GM23338 (cell line): ENCODE measurements around the gene VTA1. TPM values are rescaled to one million over a fixed set of nuclear protein-coding genes. Genes with fewer than 3 reads are reported as not detected.

Source experiments
- ATAC-seq: fragments of 200-7000 bp; cut with Tn5 transposase; 3 replicates; pipeline ENCODE4 v1.9.1; 2020
- DNase-seq: peaks from one replicate; pipeline ENCODE4 v3.0.0-alpha.2; 2015; ENCODE audit warnings: low spot score
- H2AFZ ChIP-seq: fragments of 200-600 bp; sonication (generic); 2 replicates; pipeline ENCODE4 v1.8.0; 2016; ENCODE audit warnings: antibody characterized with exemption, mild to moderate bottlenecking, moderate library complexity
- H3F3A ChIP-seq: fragments of 200-600 bp; sonication (generic); replicated peaks from 2 replicates; pipeline ENCODE4 v1.8.0; 2017; ENCODE audit warnings: antibody characterized with exemption, mixed run types, low read depth
- H3K27ac ChIP-seq: fragments of 200-600 bp; sonication (generic); 2 replicates; pipeline ENCODE4 v1.6.1; 2016; ENCODE audit warnings: low read depth
- H3K27me3 ChIP-seq: fragments of 200-600 bp; sonication (generic); 2 replicates; pipeline ENCODE4 v1.8.0; 2016; ENCODE audit warnings: mild to moderate bottlenecking, mixed run types, moderate library complexity; ENCODE audit not compliant: insufficient read depth
- H3K36me3 ChIP-seq: fragments of 200-600 bp; sonication (generic); 2 replicates; pipeline ENCODE4 v1.8.0; 2016; ENCODE audit warnings: mild to moderate bottlenecking; ENCODE audit not compliant: insufficient read depth
- H3K4me1 ChIP-seq: fragments of 200-600 bp; sonication (generic); 2 replicates; pipeline ENCODE4 v1.8.0; 2016; ENCODE audit warnings: mild to moderate bottlenecking, moderate library complexity; ENCODE audit not compliant: insufficient read depth
- H3K4me2 ChIP-seq: fragments of 200-600 bp; sonication (generic); 2 replicates; pipeline ENCODE4 v1.7.1; 2017; ENCODE audit warnings: mixed run types
- H3K4me3 ChIP-seq: fragments of 200-600 bp; sonication (generic); 2 replicates; pipeline ENCODE4 v1.6.1; 2016; ENCODE audit warnings: mixed run types
- H3K79me2 ChIP-seq: fragments of 200-600 bp; sonication (generic); replicated peaks from 2 replicates; pipeline ENCODE4 v1.8.0; 2017; ENCODE audit warnings: mild to moderate bottlenecking; ENCODE audit not compliant: insufficient read depth
- H3K9me2 ChIP-seq: fragments of 200-600 bp; sonication (generic); 2 replicates; pipeline ENCODE4 v1.8.0; 2017; ENCODE audit not compliant: insufficient read depth
- H4K20me1 ChIP-seq: fragments of 200-600 bp; sonication (generic); replicated peaks from 2 replicates; pipeline ENCODE4 v1.8.0; 2017; ENCODE audit warnings: mild to moderate bottlenecking; ENCODE audit not compliant: insufficient read depth
- H3K27ac Mint-ChIP-seq: 2 replicates; pipeline ENCODE4 v1.8.0; 2020; ENCODE audit warnings: inconsistent platforms, mild to moderate bottlenecking, moderate library complexity, mixed read lengths
- H3K27me3 Mint-ChIP-seq: 3 replicates; pipeline ENCODE4 v1.8.0; 2022; ENCODE audit warnings: low read depth, mild to moderate bottlenecking, moderate library complexity, mixed read lengths, inconsistent platforms; ENCODE audit not compliant: insufficient read depth, poor library complexity
- H3K36me3 Mint-ChIP-seq: 3 replicates; pipeline ENCODE4 v1.8.0; 2021; ENCODE audit warnings: low read depth, mild to moderate bottlenecking, inconsistent platforms, moderate library complexity, mixed read lengths
- H3K4me1 Mint-ChIP-seq: 3 replicates; pipeline ENCODE4 v1.8.0; 2020; ENCODE audit warnings: mild to moderate bottlenecking, inconsistent platforms, mixed read lengths
- H3K4me3 Mint-ChIP-seq: 3 replicates; pipeline ENCODE4 v1.8.0; 2021; ENCODE audit warnings: moderate library complexity, mild to moderate bottlenecking, inconsistent platforms, mixed read lengths
- H3K9me3 Mint-ChIP-seq: 3 replicates; pipeline ENCODE4 v1.8.0; 2020; ENCODE audit warnings: moderate library complexity, mild to moderate bottlenecking, inconsistent platforms, mixed read lengths
- CREB1 ChIP-seq: fragments of 250-450 bp; sonication (Bioruptor Pico); IDR thresholded peaks from 2 replicates; pipeline ENCODE4 v1.5.0; 2020; ENCODE audit warnings: low read depth, mild to moderate bottlenecking, moderate library complexity
- EZH2phosphoT487 ChIP-seq: fragments of 200-600 bp; sonication (generic); IDR thresholded peaks from one replicate; pipeline ENCODE4 v1.8.1; 2018; ENCODE audit warnings: antibody characterized with exemption; ENCODE audit not compliant: unreplicated experiment
- JUNB ChIP-seq: IDR thresholded peaks from one replicate; pipeline ENCODE4 v1.6.1; 2016; ENCODE audit warnings: antibody characterized with exemption; ENCODE audit not compliant: unreplicated experiment
- STAT1 ChIP-seq: IDR thresholded peaks from one replicate; pipeline ENCODE4 v1.6.1; 2016; ENCODE audit warnings: antibody characterized with exemption; ENCODE audit not compliant: unreplicated experiment
- ZNF331 ChIP-seq: fragments of 250-450 bp; sonication (Bioruptor Pico); IDR thresholded peaks from 2 replicates; pipeline ENCODE4 v1.5.0; 2020; ENCODE audit warnings: low read depth, mild to moderate bottlenecking, moderate library complexity
- polyA plus RNA-seq: library from polyadenylated mRNA; unstranded; fragments of >200 nt; fragmentation: Nextera tagmentation; extraction: Ambion mirVana; gene quantifications from 2 replicates; pipeline ENCODE4 v1.2.1, GENCODE V29; 2016
- total RNA-seq: library from RNA; depleted of rRNA; stranded (reverse); fragments of >200 nt; shearing (Covaris generic); gene quantifications from 2 replicates; pipeline ENCODE4 v1.2.3, GENCODE V29; 2014
- TF ChIP-seq, protein P1 (sequence below): IDR thresholded peaks from one replicate; pipeline ENCODE4 v1.6.1; 2018; ENCODE audit warnings: antibody characterized with exemption; ENCODE audit not compliant: unreplicated experiment
- TF ChIP-seq, protein P2 (sequence below), 2 experiments: fragments of 200-600 bp in 1 of 2; sonication (generic) in 1 of 2; conservative IDR thresholded peaks; 2 replicates each; pipeline versions ENCODE4 v1.5.1 to v1.6.1; 2016 to 2017; ENCODE audit warnings: antibody characterized with exemption in 2 of 2, low read depth in 2 of 2, mild to moderate bottlenecking in 2 of 2, moderate library complexity in 1 of 2
- TF ChIP-seq, protein P3 (sequence below): fragments of 250-450 bp; sonication (Bioruptor Pico); IDR thresholded peaks from 2 replicates; pipeline ENCODE4 v1.5.0; 2020; ENCODE audit warnings: mild to moderate bottlenecking, moderate library complexity
- TF ChIP-seq, protein P4 (sequence below): IDR thresholded peaks from 2 replicates; pipeline ENCODE4 v1.6.1; 2016; ENCODE audit warnings: antibody characterized with exemption

The VTA1 gene
- total and polyA plus RNA-seq, 2 experiments from 2014 or later, result 102 to 104 TPM

DNA sequence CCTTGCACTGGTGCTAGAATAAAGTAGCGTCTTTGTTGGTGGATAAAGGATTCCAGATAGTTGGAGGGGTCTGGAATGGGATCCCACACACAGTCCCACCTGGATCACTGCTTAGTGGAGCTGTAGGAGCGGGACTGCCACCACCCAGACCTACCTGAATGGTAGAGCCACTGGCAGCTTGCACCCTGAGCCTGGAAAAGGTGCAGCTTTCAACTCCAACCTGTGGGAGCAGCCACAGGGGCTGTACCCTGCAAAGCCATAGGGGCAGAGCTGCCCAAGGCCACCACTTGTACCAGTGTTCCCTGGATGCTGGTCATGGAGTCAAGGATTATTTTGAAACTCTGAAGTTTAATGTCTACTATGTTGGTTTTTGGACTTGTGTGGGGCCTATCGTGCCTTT lies 26.9 kb downstream of the VTA1 start:
- no peak overlapping the region for H3K27ac ChIP-seq
- no peak overlapping the region for H3K4me3 Mint-ChIP-seq
- H3K36me3 Mint-ChIP-seq, result peaks cover 31% of the 10 kb centered on the region; the same call in 2 of the 3 replicates
- H3K27ac Mint-ChIP-seq, result no peak overlapping the region
- H3K9me3 Mint-ChIP-seq, result no peaks in the 10 kb centered on the region
- no peaks in the 10 kb centered on the region for H3K79me2 ChIP-seq
- no peaks in the 10 kb centered on the region for H3K27me3 ChIP-seq
- no peaks in the 10 kb centered on the region for H3K27me3 Mint-ChIP-seq
- H4K20me1 ChIP-seq, result no peaks in the 10 kb centered on the region; the same call in 1 of the 2 replicates
- DNase-seq (no peak), ATAC-seq (no peak)
- H3F3A ChIP-seq, result no peaks in the 10 kb centered on the region
- H3K4me1 Mint-ChIP-seq, result no peaks in the 10 kb centered on the region
- H3K9me2 ChIP-seq, result no peaks in the 10 kb centered on the region
- H3K4me1 ChIP-seq, result no peaks in the 10 kb centered on the region
- no peak for TF ChIP-seq STAT1
- H2AFZ ChIP-seq, result no peak overlapping the region
- peaks cover 20% of the 10 kb centered on the region; the same call in 1 of the 2 replicates for H3K36me3 ChIP-seq
- no peak overlapping the region for H3K4me3 ChIP-seq
- H3K4me2 ChIP-seq, result no peak overlapping the region

DNA sequence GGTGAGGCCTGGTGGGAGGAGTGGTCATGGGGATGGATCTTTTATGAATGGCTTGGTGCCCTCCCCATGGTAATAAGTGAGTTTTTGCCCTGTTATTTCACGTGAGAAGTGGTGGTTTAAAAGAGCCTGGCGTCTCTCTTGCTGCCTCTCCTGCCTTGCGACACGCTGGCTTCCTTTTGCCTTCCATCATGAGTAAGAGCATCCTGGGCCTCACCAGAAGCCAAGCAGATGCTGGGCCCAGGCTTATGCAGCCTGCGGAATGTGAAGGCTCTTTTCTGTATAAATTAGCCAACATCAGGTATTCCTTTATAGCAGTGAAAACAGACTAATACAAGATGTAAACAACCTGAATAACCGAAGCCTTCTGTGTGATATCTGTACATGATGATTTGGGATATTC lies 27.6 kb downstream of the VTA1 start:
- DNase-seq, result no peak
- peaks cover 31% of the 10 kb centered on the region; the same call in 2 of the 3 replicates for H3K36me3 Mint-ChIP-seq
- TF ChIP-seq CREB1 (CRISPR knock-in tag) (no peak), JUNB (no peak), EZH2phosphoT487 (no peak), ZNF331 (CRISPR knock-in tag) (no peak), STAT1 (no peak)
- TF ChIP-seq, protein P1, sequence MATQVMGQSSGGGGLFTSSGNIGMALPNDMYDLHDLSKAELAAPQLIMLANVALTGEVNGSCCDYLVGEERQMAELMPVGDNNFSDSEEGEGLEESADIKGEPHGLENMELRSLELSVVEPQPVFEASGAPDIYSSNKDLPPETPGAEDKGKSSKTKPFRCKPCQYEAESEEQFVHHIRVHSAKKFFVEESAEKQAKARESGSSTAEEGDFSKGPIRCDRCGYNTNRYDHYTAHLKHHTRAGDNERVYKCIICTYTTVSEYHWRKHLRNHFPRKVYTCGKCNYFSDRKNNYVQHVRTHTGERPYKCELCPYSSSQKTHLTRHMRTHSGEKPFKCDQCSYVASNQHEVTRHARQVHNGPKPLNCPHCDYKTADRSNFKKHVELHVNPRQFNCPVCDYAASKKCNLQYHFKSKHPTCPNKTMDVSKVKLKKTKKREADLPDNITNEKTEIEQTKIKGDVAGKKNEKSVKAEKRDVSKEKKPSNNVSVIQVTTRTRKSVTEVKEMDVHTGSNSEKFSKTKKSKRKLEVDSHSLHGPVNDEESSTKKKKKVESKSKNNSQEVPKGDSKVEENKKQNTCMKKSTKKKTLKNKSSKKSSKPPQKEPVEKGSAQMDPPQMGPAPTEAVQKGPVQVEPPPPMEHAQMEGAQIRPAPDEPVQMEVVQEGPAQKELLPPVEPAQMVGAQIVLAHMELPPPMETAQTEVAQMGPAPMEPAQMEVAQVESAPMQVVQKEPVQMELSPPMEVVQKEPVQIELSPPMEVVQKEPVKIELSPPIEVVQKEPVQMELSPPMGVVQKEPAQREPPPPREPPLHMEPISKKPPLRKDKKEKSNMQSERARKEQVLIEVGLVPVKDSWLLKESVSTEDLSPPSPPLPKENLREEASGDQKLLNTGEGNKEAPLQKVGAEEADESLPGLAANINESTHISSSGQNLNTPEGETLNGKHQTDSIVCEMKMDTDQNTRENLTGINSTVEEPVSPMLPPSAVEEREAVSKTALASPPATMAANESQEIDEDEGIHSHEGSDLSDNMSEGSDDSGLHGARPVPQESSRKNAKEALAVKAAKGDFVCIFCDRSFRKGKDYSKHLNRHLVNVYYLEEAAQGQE, result no peak
- TF ChIP-seq, protein P2, sequence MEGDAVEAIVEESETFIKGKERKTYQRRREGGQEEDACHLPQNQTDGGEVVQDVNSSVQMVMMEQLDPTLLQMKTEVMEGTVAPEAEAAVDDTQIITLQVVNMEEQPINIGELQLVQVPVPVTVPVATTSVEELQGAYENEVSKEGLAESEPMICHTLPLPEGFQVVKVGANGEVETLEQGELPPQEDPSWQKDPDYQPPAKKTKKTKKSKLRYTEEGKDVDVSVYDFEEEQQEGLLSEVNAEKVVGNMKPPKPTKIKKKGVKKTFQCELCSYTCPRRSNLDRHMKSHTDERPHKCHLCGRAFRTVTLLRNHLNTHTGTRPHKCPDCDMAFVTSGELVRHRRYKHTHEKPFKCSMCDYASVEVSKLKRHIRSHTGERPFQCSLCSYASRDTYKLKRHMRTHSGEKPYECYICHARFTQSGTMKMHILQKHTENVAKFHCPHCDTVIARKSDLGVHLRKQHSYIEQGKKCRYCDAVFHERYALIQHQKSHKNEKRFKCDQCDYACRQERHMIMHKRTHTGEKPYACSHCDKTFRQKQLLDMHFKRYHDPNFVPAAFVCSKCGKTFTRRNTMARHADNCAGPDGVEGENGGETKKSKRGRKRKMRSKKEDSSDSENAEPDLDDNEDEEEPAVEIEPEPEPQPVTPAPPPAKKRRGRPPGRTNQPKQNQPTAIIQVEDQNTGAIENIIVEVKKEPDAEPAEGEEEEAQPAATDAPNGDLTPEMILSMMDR (conservative IDR thresholded peaks at IDR 0.05; ENCODE audit: low read depth in 2 of 2), result no peak
- TF ChIP-seq, protein P3, sequence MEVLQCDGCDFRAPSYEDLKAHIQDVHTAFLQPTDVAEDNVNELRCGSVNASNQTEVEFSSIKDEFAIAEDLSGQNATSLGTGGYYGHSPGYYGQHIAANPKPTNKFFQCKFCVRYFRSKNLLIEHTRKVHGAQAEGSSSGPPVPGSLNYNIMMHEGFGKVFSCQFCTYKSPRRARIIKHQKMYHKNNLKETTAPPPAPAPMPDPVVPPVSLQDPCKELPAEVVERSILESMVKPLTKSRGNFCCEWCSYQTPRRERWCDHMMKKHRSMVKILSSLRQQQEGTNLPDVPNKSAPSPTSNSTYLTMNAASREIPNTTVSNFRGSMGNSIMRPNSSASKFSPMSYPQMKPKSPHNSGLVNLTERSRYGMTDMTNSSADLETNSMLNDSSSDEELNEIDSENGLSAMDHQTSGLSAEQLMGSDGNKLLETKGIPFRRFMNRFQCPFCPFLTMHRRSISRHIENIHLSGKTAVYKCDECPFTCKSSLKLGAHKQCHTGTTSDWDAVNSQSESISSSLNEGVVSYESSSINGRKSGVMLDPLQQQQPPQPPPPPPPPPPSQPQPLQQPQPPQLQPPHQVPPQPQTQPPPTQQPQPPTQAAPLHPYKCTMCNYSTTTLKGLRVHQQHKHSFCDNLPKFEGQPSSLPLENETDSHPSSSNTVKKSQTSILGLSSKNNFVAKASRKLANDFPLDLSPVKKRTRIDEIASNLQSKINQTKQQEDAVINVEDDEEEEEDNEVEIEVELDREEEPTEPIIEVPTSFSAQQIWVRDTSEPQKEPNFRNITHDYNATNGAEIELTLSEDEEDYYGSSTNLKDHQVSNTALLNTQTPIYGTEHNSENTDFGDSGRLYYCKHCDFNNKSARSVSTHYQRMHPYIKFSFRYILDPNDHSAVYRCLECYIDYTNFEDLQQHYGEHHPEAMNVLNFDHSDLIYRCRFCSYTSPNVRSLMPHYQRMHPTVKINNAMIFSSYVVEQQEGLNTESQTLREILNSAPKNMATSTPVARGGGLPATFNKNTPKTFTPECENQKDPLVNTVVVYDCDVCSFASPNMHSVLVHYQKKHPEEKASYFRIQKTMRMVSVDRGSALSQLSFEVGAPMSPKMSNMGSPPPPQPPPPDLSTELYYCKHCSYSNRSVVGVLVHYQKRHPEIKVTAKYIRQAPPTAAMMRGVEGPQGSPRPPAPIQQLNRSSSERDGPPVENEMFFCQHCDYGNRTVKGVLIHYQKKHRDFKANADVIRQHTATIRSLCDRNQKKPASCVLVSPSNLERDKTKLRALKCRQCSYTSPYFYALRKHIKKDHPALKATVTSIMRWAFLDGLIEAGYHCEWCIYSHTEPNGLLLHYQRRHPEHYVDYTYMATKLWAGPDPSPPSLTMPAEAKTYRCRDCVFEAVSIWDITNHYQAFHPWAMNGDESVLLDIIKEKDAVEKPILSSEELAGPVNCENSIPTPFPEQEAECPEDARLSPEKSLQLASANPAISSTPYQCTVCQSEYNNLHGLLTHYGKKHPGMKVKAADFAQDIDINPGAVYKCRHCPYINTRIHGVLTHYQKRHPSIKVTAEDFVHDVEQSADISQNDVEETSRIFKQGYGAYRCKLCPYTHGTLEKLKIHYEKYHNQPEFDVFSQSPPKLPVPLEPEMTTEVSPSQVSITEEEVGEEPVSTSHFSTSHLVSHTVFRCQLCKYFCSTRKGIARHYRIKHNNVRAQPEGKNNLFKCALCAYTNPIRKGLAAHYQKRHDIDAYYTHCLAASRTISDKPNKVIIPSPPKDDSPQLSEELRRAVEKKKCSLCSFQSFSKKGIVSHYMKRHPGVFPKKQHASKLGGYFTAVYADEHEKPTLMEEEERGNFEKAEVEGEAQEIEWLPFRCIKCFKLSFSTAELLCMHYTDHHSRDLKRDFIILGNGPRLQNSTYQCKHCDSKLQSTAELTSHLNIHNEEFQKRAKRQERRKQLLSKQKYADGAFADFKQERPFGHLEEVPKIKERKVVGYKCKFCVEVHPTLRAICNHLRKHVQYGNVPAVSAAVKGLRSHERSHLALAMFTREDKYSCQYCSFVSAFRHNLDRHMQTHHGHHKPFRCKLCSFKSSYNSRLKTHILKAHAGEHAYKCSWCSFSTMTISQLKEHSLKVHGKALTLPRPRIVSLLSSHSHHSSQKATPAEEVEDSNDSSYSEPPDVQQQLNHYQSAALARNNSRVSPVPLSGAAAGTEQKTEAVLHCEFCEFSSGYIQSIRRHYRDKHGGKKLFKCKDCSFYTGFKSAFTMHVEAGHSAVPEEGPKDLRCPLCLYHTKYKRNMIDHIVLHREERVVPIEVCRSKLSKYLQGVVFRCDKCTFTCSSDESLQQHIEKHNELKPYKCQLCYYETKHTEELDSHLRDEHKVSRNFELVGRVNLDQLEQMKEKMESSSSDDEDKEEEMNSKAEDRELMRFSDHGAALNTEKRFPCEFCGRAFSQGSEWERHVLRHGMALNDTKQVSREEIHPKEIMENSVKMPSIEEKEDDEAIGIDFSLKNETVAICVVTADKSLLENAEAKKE (CRISPR knock-in tag), result no peak
- TF ChIP-seq, protein P4, sequence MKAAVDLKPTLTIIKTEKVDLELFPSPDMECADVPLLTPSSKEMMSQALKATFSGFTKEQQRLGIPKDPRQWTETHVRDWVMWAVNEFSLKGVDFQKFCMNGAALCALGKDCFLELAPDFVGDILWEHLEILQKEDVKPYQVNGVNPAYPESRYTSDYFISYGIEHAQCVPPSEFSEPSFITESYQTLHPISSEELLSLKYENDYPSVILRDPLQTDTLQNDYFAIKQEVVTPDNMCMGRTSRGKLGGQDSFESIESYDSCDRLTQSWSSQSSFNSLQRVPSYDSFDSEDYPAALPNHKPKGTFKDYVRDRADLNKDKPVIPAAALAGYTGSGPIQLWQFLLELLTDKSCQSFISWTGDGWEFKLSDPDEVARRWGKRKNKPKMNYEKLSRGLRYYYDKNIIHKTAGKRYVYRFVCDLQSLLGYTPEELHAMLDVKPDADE, result no peak

More for the DNA sequence above, 27.6 kb downstream of the VTA1 start:
- H3K27ac Mint-ChIP-seq, result 0 out of 2 replicates have a peak overlapping the region, but pooled peaks have one; percentile 63
- no peaks in the 10 kb centered on the region for H3K27me3 Mint-ChIP-seq
- H4K20me1 ChIP-seq, result no peaks in the 10 kb centered on the region; the same call in 1 of the 2 replicates
- H3K36me3 ChIP-seq, result peaks cover 19% of the 10 kb centered on the region; the same call in 1 of the 2 replicates
- no peaks in the 10 kb centered on the region for H3K4me1 ChIP-seq
- H3K4me3 ChIP-seq, result no peak overlapping the region
- no peaks in the 10 kb centered on the region for H3F3A ChIP-seq
- H3K4me3 Mint-ChIP-seq, result no peak overlapping the region
- no peak overlapping the region for H3K4me2 ChIP-seq
- no peaks in the 10 kb centered on the region for H3K79me2 ChIP-seq
- no peaks in the 10 kb centered on the region for H3K27me3 ChIP-seq
- H2AFZ ChIP-seq, result no peak overlapping the region
- no peak for ATAC-seq
- no peak overlapping the region for H3K27ac ChIP-seq
- no peaks in the 10 kb centered on the region for H3K4me1 Mint-ChIP-seq
- no peaks in the 10 kb centered on the region for H3K9me2 ChIP-seq
- H3K9me3 Mint-ChIP-seq, result no peaks in the 10 kb centered on the region
